Upper lobe of left lung (tissue), 4 donors: ENCODE measurements around the gene TAS2R14.

Source experiments
- POLR2A ChIP-seq, 4 donors: fragments of 450-650 bp; IDR thresholded peaks; one replicate each; pipeline ENCODE4 v1.5.1; 2016 to 2017; ENCODE audit warnings: antibody characterized with exemption in 4 of 4, mild to moderate bottlenecking in 2 of 4
- TF ChIP-seq, protein P1 (sequence below), 6 experiments: fragments of 450-650 bp in 4 of 6; fragments of 200-600 bp in 2 of 6; sonication (generic) in 2 of 6; IDR thresholded peaks; one replicate each; pipeline ENCODE4 v1.5.1; 2016 to 2019; ENCODE audit warnings: antibody characterized with exemption in 6 of 6

DNA sequence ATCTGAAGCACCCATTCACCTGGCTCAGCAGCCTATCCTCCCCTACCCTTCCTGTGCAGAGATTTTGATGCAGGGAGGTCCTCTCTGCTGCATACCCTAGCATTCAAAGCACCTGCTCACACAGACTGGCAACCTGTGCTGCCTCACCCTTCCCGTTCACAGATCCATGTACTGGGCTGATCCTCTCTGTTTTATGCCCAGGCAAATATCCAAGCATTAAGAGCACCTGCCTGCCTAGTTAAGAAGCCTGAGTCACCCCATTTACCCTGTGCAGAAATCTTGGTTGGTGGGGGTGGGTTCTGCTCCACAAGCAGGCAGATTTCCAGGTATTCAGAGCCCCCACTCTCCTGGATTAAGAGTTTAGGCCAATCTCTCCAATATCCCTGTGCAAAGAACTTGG, 38.1 kb downstream of the TAS2R14 start:
- TF ChIP-seq, protein P1, sequence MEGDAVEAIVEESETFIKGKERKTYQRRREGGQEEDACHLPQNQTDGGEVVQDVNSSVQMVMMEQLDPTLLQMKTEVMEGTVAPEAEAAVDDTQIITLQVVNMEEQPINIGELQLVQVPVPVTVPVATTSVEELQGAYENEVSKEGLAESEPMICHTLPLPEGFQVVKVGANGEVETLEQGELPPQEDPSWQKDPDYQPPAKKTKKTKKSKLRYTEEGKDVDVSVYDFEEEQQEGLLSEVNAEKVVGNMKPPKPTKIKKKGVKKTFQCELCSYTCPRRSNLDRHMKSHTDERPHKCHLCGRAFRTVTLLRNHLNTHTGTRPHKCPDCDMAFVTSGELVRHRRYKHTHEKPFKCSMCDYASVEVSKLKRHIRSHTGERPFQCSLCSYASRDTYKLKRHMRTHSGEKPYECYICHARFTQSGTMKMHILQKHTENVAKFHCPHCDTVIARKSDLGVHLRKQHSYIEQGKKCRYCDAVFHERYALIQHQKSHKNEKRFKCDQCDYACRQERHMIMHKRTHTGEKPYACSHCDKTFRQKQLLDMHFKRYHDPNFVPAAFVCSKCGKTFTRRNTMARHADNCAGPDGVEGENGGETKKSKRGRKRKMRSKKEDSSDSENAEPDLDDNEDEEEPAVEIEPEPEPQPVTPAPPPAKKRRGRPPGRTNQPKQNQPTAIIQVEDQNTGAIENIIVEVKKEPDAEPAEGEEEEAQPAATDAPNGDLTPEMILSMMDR (IDR thresholded peaks at IDR 0.05), result no peak
- TF ChIP-seq POLR2A (IDR thresholded peaks at IDR 0.05), result no peak
